ENCODE measurements around the gene ENAH. TPM values are rescaled to one million over a fixed set of nuclear protein-coding genes. Genes with fewer than 3 reads are reported as not detected.

Gene ENAH
- total RNA-seq, 1 donor from 2014 or later = 265 TPM

- H3K27ac Mint-ChIP-seq (ENCODE audit: unreplicated experiment) = no peak overlapping the region
- peaks cover 4% of the 10 kb centered on the region for H3K36me3 Mint-ChIP-seq (ENCODE audit: unreplicated experiment)
- no peak for TF ChIP-seq CTCF (IDR thresholded peaks at IDR 0.05; ENCODE audit: partially characterized antibody, unreplicated experiment)
- H3K4me1 Mint-ChIP-seq (ENCODE audit: low read depth, unreplicated experiment) = peaks cover 36% of the 10 kb centered on the region
- H3K4me3 Mint-ChIP-seq (ENCODE audit: unreplicated experiment) = no peak overlapping the region
- H3K9me3 Mint-ChIP-seq (ENCODE audit: unreplicated experiment) = peaks cover 8% of the 10 kb centered on the region
- H3K27me3 Mint-ChIP-seq (ENCODE audit: unreplicated experiment) = peaks cover 3% of the 10 kb centered on the region
- DNase-seq = no peak
Observed at GRCh38 chr1:225460737-225461532, 192.0 kb downstream of the ENAH start.

GRCh38 chr1:225460021-225460736 lies 192.7 kb downstream of the ENAH start:
- H3K4me1 Mint-ChIP-seq (ENCODE audit: low read depth, unreplicated experiment) = peaks cover 32% of the 10 kb centered on the region
- H3K36me3 Mint-ChIP-seq (ENCODE audit: unreplicated experiment) = peaks cover 4% of the 10 kb centered on the region
- peak overlapping the region; percentile 28 for H3K4me3 Mint-ChIP-seq (ENCODE audit: unreplicated experiment)
- H3K27ac Mint-ChIP-seq (ENCODE audit: unreplicated experiment) = no peak overlapping the region
- H3K9me3 Mint-ChIP-seq (ENCODE audit: unreplicated experiment) = peaks cover 6% of the 10 kb centered on the region
- TF ChIP-seq CTCF (IDR thresholded peaks at IDR 0.05; ENCODE audit: partially characterized antibody, unreplicated experiment) = no peak
- no peak for DNase-seq
- peaks cover 3% of the 10 kb centered on the region for H3K27me3 Mint-ChIP-seq (ENCODE audit: unreplicated experiment)

GRCh38 chr1:225458222-225458631 lies 194.7 kb downstream of the ENAH start:
- H3K27me3 Mint-ChIP-seq (ENCODE audit: unreplicated experiment) = peaks cover 7% of the 10 kb centered on the region
- peaks cover 8% of the 10 kb centered on the region for H3K9me3 Mint-ChIP-seq (ENCODE audit: unreplicated experiment)
- no peak overlapping the region for H3K4me3 Mint-ChIP-seq (ENCODE audit: unreplicated experiment)
- no peak for TF ChIP-seq CTCF (IDR thresholded peaks at IDR 0.05; ENCODE audit: partially characterized antibody, unreplicated experiment)
- no peak overlapping the region for H3K27ac Mint-ChIP-seq (ENCODE audit: unreplicated experiment)
- H3K36me3 Mint-ChIP-seq (ENCODE audit: unreplicated experiment) = peaks cover 11% of the 10 kb centered on the region
- peaks cover 20% of the 10 kb centered on the region for H3K4me1 Mint-ChIP-seq (ENCODE audit: low read depth, unreplicated experiment)
- no peak for DNase-seq

GRCh38 chr1:225454733-225455132 lies 198.2 kb downstream of the ENAH start:
- no peak for TF ChIP-seq CTCF (IDR thresholded peaks at IDR 0.05; ENCODE audit: partially characterized antibody, unreplicated experiment)
- no peak for DNase-seq
- Mint-ChIP-seq H3K36me3 (ENCODE audit: unreplicated experiment) (peaks cover 11% of the 10 kb centered on the region), H3K4me1 (ENCODE audit: low read depth, unreplicated experiment) (no peaks in the 10 kb centered on the region), H3K27ac (ENCODE audit: unreplicated experiment) (no peak overlapping the region), H3K27me3 (ENCODE audit: unreplicated experiment) (peaks cover 11% of the 10 kb centered on the region), H3K9me3 (ENCODE audit: unreplicated experiment) (peaks cover 6% of the 10 kb centered on the region), H3K4me3 (ENCODE audit: unreplicated experiment) (no peak overlapping the region)

Measured in glutamatergic neuron (in vitro differentiated cells).